Gastrocnemius medialis (tissue), 4 donors: Measurements from ENCODE around the gene OR5H14.

Source experiments
- CTCF ChIP-seq, 5 experiments: fragments of 450-650 bp in 3 of 5; fragments of 200-600 bp in 2 of 5; sonication (generic) in 2 of 5; IDR thresholded peaks in 4 of 5; conservative IDR thresholded peaks in 1 of 5; 1 replicate in 4 of 5; 2 replicates in 1 of 5; pipeline ENCODE4 v1.5.1; 2016 to 2019; ENCODE audit warnings: antibody characterized with exemption in 5 of 5, mild to moderate bottlenecking in 3 of 5, moderate library complexity in 3 of 5
- POLR2A ChIP-seq, 2 donors: fragments of 450-650 bp; IDR thresholded peaks; one replicate each; pipeline ENCODE4 v1.6.1; 2017; ENCODE audit warnings: antibody characterized with exemption in 2 of 2, mild to moderate bottlenecking in 2 of 2, moderate library complexity in 2 of 2

GRCh38 chr3:98185180-98185579 lies 37.9 kb downstream of the OR5H14 start:
- TF ChIP-seq CTCF (IDR thresholded peaks at IDR 0.05 in 4 of 5, conservative IDR thresholded peaks at IDR 0.05 in 1 of 5) (no peak), POLR2A (IDR thresholded peaks at IDR 0.05) (no peak)
